Heart left ventricle (tissue), 16 donors: ENCODE data around the gene ZNF267. TPM values are rescaled to one million over a fixed set of nuclear protein-coding genes. Genes with fewer than 3 reads are reported as not detected.

Source experiments
- ATAC-seq, 4 donors: fragments of 200-7000 bp; cut with Tn5 transposase; one replicate each; pipeline ENCODE4 v1.9.1; 2020 to 2022; ENCODE audit warnings: moderate library complexity in 4 of 4, mild to moderate bottlenecking in 3 of 4, moderate number of reproducible peaks in 1 of 4
- DNase-seq, 5 donors: peaks; one replicate each; pipeline ENCODE4 v3.0.0-alpha.2; 2020
- H3K27ac ChIP-seq, 12 donors: fragments of 200-600 bp; sonication (generic) in 4 of 12; one replicate each; pipeline versions ENCODE4 v1.5.0 to v1.8.0; 2016 to 2022; ENCODE audit warnings: mild to moderate bottlenecking in 2 of 12
- H3K27me3 ChIP-seq, 9 donors: fragments of 200-600 bp; sonication (generic) in 2 of 9; one replicate each; pipeline versions ENCODE4 v1.5.1 to v1.8.0; 2016 to 2022; ENCODE audit warnings: mild to moderate bottlenecking in 3 of 9
- H3K36me3 ChIP-seq, 9 donors: fragments of 200-600 bp; sonication (generic) in 2 of 9; one replicate each; pipeline versions ENCODE4 v1.5.0 to v1.8.0; 2018 to 2022; ENCODE audit warnings: mild to moderate bottlenecking in 2 of 9
- H3K4me1 ChIP-seq, 12 donors: fragments of 200-600 bp; sonication (generic) in 4 of 12; one replicate each; pipeline versions ENCODE4 v1.5.0 to v1.8.0; 2016 to 2022; ENCODE audit warnings: mild to moderate bottlenecking in 3 of 12
- H3K4me3 ChIP-seq, 12 donors: fragments of 200-600 bp; sonication (generic) in 4 of 12; one replicate each; pipeline versions ENCODE4 v1.5.0 to v1.8.0; 2017 to 2022; ENCODE audit warnings: mild to moderate bottlenecking in 9 of 12, moderate library complexity in 4 of 12
- H3K9me3 ChIP-seq, 12 donors: fragments of 200-600 bp; sonication (generic) in 4 of 12; one replicate each; pipeline versions ENCODE4 v1.5.0 to v1.8.0; 2016 to 2022; ENCODE audit warnings: mild to moderate bottlenecking in 1 of 12
- POLR2A ChIP-seq, 2 donors: fragments of 450-650 bp; IDR thresholded peaks; one replicate each; pipeline ENCODE4 v1.6.1; 2017; ENCODE audit warnings: antibody characterized with exemption in 2 of 2, mild to moderate bottlenecking in 2 of 2, moderate library complexity in 2 of 2
- WGBS, 4 donors: extraction: QIAGEN DNeasy Blood & Tissue Kit in 2 of 4; methylation state at CpG; one replicate each; pipeline versions ENCODE4 v1.1.5 to v1.1.7; 2013 to 2018; 5-methylcytosine and 5-hydroxymethylcytosine counted together
- intact Hi-C, 10 donors: fragments of 100-400 bp; cut with DNase I; formaldehyde crosslinking; loops; one replicate each; pipeline versions ENCODE4 v1.11.1 to v1.14.2; 2022
- polyA plus RNA-seq, 2 donors: library from polyadenylated mRNA; stranded (reverse); fragments of 200-250 nt; gene quantifications; one replicate each; pipeline ENCODE4 v1.2.3, GENCODE V29; 2013
- total RNA-seq, 9 donors: library from RNA; depleted of rRNA in 2 of 9; stranded (reverse); fragments of >200 nt in 2 of 9; fragmentation: NEBNext Ultra II Directional in 3 of 9; extraction: Animal tissue kit (Norgen Biotek cat#: 25700) in 3 of 9; gene quantifications; one replicate each; pipeline versions ENCODE4 v1.1.0 to v1.2.4, GENCODE V29; 2016 to 2023
- TF ChIP-seq, protein P1 (sequence below), 12 donors: fragments of 200-600 bp; sonication (generic) in 4 of 12; IDR thresholded peaks; one replicate each; pipeline versions ENCODE4 v1.5.0 to v1.8.0; 2018 to 2022; ENCODE audit warnings: antibody characterized with exemption in 12 of 12, mild to moderate bottlenecking in 5 of 12
- donor health status: ischemic (EF 13 %, LVEDD 7.1; RV severe dilation, severe dysfunction).
- donor health status: healthy with polysubstance abuse.
- donor health status: DM: no; HTN: yes; CAD: no.
- donor health status: DM: no; HTN: no; CAD: no.
- donor health status: ischemic (EF 25% LVEDD 6.9; RV normal size, moderate dysfunction).
- donor health status: ischemic (EF 25% LVEDD 5.7; RV mildly dilated, moderate dysfunction).
- donor health status: healthy.
- donor health status: DM: yes; HTN: yes; CAD: no.
- donor health status: ischemic (EF 35%, LVEDD 5.7; RV mildly dilated, moderate dysfunction).
- donor health status: nonischemic (EF 11% LVEDD 7.7; RV severe dilation, severe dysfunction).
- donor health status: DM: yes; HTN: yes; CAD: no.
- donor health status: PGD.
- donor health status: ischemic (EF 29% LVEDD 5.4; RV normal size, mild dysfunction).
- donor health status: nonischemic (EF 23%, LVEDD 6.1; RV moderate dilation, normal function).

ZNF267 gene
- total and polyA plus RNA-seq, 11 donors: 1.6 to 22.6 (median 5.3) TPM

DNA sequence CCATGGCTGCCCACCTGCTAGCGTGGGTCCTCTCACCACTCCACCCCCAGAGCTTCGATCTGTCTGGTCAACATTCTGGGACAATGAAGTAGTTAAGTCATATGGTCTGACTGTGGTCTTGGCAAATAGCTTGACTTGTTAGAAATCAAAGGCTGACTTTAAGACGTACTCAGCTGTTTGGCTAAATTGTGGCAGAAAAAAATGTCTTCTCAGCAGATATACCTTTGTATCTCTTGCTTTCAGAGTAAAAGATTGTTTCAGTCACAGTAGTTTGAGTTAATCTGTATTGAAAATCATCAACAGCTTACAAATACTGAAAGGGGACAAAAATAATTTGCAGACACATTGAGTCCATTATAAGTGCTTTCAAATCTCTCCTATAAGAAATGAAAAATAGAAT lies 2.1 kb upstream of the ZNF267 start:
- WGBS, 4 donors: 88 to 91% (median 90%) methylated on average over 3 of the region's 3 CpGs
- no peak for TF ChIP-seq POLR2A (IDR thresholded peaks at IDR 0.05)
- Histone ChIP-seq H3K4me1 (peaks cover 0 to 57% (median 24%) of the 10 kb centered on the region in 12 donors), H3K9me3 (no peaks in the 10 kb centered on the region), H3K27ac (no peak overlapping the region), H3K36me3 (peaks cover 0 to 1% (median 0%) of the 10 kb centered on the region in 9 donors), H3K4me3 (no peak overlapping the region), H3K27me3 (no peaks in the 10 kb centered on the region)
- DNase-seq: no peak
- no peak for ATAC-seq
- intact Hi-C loops: loop anchor here (5.0 to 10.0 kb wide), 8 partner anchors 157 to 887 kb away; partner anchors contain the start of genes ARMC5 (in 4 of the 10), HSD3B7 (in 2 of the 10) and RUSF1 (in 2 of the 10)

GRCh38 chr16:31872201-31872600 lies 1.4 kb upstream of the ZNF267 start:
- H3K9me3 ChIP-seq: no peaks in the 10 kb centered on the region
- no peak for TF ChIP-seq POLR2A (IDR thresholded peaks at IDR 0.05)
- TF ChIP-seq, protein P1, sequence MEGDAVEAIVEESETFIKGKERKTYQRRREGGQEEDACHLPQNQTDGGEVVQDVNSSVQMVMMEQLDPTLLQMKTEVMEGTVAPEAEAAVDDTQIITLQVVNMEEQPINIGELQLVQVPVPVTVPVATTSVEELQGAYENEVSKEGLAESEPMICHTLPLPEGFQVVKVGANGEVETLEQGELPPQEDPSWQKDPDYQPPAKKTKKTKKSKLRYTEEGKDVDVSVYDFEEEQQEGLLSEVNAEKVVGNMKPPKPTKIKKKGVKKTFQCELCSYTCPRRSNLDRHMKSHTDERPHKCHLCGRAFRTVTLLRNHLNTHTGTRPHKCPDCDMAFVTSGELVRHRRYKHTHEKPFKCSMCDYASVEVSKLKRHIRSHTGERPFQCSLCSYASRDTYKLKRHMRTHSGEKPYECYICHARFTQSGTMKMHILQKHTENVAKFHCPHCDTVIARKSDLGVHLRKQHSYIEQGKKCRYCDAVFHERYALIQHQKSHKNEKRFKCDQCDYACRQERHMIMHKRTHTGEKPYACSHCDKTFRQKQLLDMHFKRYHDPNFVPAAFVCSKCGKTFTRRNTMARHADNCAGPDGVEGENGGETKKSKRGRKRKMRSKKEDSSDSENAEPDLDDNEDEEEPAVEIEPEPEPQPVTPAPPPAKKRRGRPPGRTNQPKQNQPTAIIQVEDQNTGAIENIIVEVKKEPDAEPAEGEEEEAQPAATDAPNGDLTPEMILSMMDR (IDR thresholded peaks at IDR 0.05): no peak
- H3K27ac ChIP-seq: no peak overlapping the region
- ATAC-seq (no peak), DNase-seq (no peak)
- H3K4me1 ChIP-seq: peaks cover 0 to 64% (median 25%) of the 10 kb centered on the region in 12 donors
- H3K4me3 ChIP-seq: no peak overlapping the region
- peaks cover 0 to 4% (median 0%) of the 10 kb centered on the region in 9 donors for H3K36me3 ChIP-seq
- H3K27me3 ChIP-seq: no peaks in the 10 kb centered on the region
- intact Hi-C loops: loop anchor here (5.0 to 10.0 kb wide), 8 partner anchors 157 to 887 kb away; partner anchors contain the start of genes ARMC5 (in 4 of the 10), HSD3B7 (in 2 of the 10) and RUSF1 (in 2 of the 10)
- WGBS, 4 donors: 74 to 86% (median 83%) methylated on average over 5 to 6 of the region's 6 CpGs

DNA sequence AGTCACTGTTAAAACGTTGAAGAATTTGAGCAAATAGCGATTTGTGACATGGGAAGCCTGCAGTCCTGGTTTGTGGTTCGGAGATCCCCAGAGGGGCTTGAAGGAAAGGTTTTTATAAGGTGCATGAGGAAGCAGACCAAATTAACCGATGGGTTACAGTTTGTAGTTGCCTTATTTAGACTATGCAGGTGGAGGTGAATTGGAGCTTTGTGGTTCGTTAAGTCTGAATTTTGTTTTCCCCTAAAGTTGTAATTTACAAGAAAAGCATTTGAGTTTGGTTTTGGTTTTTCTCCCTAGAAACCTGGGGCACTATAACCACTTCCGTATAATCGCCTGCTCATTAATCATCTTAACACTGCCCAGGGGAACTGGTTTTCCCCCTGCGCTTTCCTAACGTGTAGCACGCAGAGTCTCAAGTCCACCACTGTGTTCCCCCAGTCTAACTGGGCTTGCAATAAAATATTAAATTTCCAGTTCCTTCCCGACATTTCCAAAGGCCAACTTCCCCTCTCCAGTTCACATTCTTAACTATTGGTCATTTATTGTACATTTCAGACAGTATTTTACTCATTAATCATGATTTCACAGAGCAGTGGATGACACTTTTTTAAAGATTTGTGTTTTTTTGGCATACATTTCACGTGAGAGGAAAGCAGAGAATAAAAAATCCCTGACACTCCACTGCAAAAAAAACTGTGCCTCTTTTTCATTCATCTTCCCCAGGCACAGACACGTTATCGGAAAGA lies 932 bp downstream of the ZNF267 start:
- H3K4me1 ChIP-seq: peaks cover 3 to 74% (median 25%) of the 10 kb centered on the region in 12 donors
- H3K36me3 ChIP-seq: peaks cover 0 to 21% (median 0%) of the 10 kb centered on the region in 9 donors
- DNase-seq: no peak
- no peaks in the 10 kb centered on the region for H3K9me3 ChIP-seq
- no peak for TF ChIP-seq POLR2A (IDR thresholded peaks at IDR 0.05)
- TF ChIP-seq, protein P1 (IDR thresholded peaks at IDR 0.05): no peak
- peak in 1 of 4 donors; percentile 44 for ATAC-seq
- peak overlapping the region; percentile 72 to 100 (median 94) for H3K4me3 ChIP-seq
- peak overlapping the region in 11 of 12 donors; percentile 76 to 98 (median 88) for H3K27ac ChIP-seq
- WGBS, 4 donors: 7 to 9% (median 8%) methylated on average over 14 of the region's 14 CpGs
- intact Hi-C loops: loop anchor here (5.0 to 10.0 kb wide), 8 partner anchors 160 to 890 kb away; partner anchors contain the start of genes ARMC5 (in 4 of the 10), HSD3B7 (in 2 of the 10) and RUSF1 (in 2 of the 10)
- H3K27me3 ChIP-seq: no peaks in the 10 kb centered on the region

GRCh38 chr16:31875112-31875803 lies 1.7 kb downstream of the ZNF267 start:
- H3K27ac ChIP-seq: peak overlapping the region in 7 of 12 donors; percentile 5 to 98 (median 92)
- no peaks in the 10 kb centered on the region for H3K9me3 ChIP-seq
- ATAC-seq (no peak), DNase-seq (no peak)
- no peak for TF ChIP-seq POLR2A (IDR thresholded peaks at IDR 0.05)
- TF ChIP-seq, protein P1 (IDR thresholded peaks at IDR 0.05): no peak
- 69 to 75% (median 73%) methylated on average over 4 to 5 of the region's 5 CpGs for WGBS, 4 donors
- peaks cover 4 to 74% (median 31%) of the 10 kb centered on the region in 12 donors for H3K4me1 ChIP-seq
- no peaks in the 10 kb centered on the region for H3K27me3 ChIP-seq
- intact Hi-C loops: loop anchor here in 8 of 10 donors (10.0 kb wide), 5 partner anchors 160 to 890 kb away; partner anchors contain the start of genes ARMC5 (in 2 of the 8), RUSF1 (in 2 of the 8) and HSD3B7 (in 1 of the 8)
- peaks cover 0 to 28% (median 0%) of the 10 kb centered on the region in 9 donors for H3K36me3 ChIP-seq
- H3K4me3 ChIP-seq: peak overlapping the region in 11 of 12 donors; percentile 72 to 100 (median 95)
